ENCODE results near the gene MSLN. TPM values are rescaled to one million over a fixed set of nuclear protein-coding genes. Genes with fewer than 3 reads are reported as not detected.
A peak's percentile ranks its signal among the peaks of the same experiment; 100 is the strongest.

Gene MSLN
- total and polyA plus RNA-seq, 2 of the 13 experiments (the other 11 are each of a cell fraction or from before 2014, with no cell fraction given) = 2.0 to 2.3 TPM

DNA sequence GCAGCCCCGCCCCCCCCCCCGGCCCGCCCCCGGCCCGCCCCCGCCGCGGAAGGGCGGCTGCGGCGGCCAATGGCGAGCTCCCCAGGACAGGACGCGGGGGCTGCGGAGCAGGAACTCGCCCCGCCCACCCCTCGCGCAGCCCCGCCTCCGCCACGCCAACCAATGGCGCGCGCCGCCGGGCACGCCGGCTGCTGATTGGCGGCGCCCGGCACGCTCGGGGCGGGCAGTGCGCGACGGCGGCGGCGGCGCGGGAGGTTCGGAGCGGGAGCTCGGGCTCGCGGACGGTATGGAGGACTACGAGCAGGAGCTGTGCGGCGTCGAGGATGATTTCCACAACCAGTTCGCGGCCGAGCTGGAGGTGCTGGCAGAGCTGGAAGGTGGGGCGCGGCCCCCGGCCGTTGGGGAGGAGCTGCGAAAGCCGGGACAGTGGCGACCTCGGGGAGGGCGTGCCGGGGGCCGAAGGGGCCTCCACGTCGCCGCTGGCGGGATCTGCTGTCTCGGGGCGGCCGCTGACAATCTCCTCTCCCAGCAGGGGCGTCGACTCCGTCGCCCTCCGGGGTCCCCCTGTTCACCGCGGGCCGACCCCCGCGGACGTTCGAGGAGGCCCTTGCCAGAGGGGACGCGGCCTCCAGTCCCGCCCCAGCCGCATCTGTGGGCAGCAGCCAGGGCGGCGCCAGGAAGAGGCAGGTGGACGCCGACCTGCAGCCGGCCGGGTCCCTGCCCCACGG is 28.0 kb downstream of the MSLN start, which contains the start of gene CHTF18 (continued):
- TF ChIP-seq, protein P1, sequence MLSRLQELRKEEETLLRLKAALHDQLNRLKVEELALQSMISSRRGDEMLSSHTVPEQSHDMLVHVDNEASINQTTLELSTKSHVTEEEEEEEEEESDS (CRISPR knock-in tag; IDR thresholded peaks at IDR 0.05; ENCODE audit: borderline replicate concordance) = no peak
- TF ChIP-seq ZNF282 (IDR thresholded peaks at IDR 0.05; ENCODE audit: partially characterized antibody) (peak; percentile 99), ZBTB3 (CRISPR knock-in tag; IDR thresholded peaks at IDR 0.05; ENCODE audit: borderline replicate concordance, low read depth) (no peak), ZNF75D (CRISPR knock-in tag; IDR thresholded peaks at IDR 0.05; ENCODE audit: borderline replicate concordance) (no peak), ETS1 (CRISPR knock-in tag; IDR thresholded peaks at IDR 0.05) (no peak), AFF4 (CRISPR knock-in tag; IDR thresholded peaks at IDR 0.05) (no peak), CREBL2 (CRISPR knock-in tag; IDR thresholded peaks at IDR 0.05; ENCODE audit: borderline replicate concordance) (no peak), RFXAP (CRISPR knock-in tag; IDR thresholded peaks at IDR 0.05; ENCODE audit: borderline replicate concordance) (no peak; the same call in 1 of the 2 replicates), ATRX (CRISPR knock-in tag; IDR thresholded peaks at IDR 0.05; ENCODE audit: borderline replicate concordance) (no peak), ZNF263 (CRISPR knock-in tag; IDR thresholded peaks at IDR 0.05) (no peak; the same call in 1 of the 2 replicates), HDAC6 (IDR thresholded peaks at IDR 0.05; ENCODE audit: low read depth, low read length) (no peak), SAP130 (CRISPR knock-in tag; IDR thresholded peaks at IDR 0.05; ENCODE audit: low read depth) (peak; percentile 94), ZNF703 (CRISPR knock-in tag; IDR thresholded peaks at IDR 0.05; ENCODE audit: borderline replicate concordance) (no peak), IKZF4 (CRISPR knock-in tag; IDR thresholded peaks at IDR 0.05; ENCODE audit: borderline replicate concordance, low read depth, not compliant biosample characterization) (no peak), RBFOX2 (IDR thresholded peaks at IDR 0.05; ENCODE audit: low read depth, low read length) (no peak), CHCHD3 (CRISPR knock-in tag; IDR thresholded peaks at IDR 0.05) (no peak), BRCA1 (CRISPR knock-in tag; IDR thresholded peaks at IDR 0.05) (no peak)
- TF ChIP-seq, protein P2, sequence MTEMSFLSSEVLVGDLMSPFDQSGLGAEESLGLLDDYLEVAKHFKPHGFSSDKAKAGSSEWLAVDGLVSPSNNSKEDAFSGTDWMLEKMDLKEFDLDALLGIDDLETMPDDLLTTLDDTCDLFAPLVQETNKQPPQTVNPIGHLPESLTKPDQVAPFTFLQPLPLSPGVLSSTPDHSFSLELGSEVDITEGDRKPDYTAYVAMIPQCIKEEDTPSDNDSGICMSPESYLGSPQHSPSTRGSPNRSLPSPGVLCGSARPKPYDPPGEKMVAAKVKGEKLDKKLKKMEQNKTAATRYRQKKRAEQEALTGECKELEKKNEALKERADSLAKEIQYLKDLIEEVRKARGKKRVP (CRISPR knock-in tag; IDR thresholded peaks at IDR 0.05) = no peak
- TF ChIP-seq, protein P3, sequence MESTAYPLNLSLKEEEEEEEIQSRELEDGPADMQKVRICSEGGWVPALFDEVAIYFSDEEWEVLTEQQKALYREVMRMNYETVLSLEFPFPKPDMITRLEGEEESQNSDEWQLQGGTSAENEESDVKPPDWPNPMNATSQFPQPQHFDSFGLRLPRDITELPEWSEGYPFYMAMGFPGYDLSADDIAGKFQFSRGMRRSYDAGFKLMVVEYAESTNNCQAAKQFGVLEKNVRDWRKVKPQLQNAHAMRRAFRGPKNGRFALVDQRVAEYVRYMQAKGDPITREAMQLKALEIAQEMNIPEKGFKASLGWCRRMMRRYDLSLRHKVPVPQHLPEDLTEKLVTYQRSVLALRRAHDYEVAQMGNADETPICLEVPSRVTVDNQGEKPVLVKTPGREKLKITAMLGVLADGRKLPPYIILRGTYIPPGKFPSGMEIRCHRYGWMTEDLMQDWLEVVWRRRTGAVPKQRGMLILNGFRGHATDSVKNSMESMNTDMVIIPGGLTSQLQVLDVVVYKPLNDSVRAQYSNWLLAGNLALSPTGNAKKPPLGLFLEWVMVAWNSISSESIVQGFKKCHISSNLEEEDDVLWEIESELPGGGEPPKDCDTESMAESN (CRISPR knock-in tag; conservative IDR thresholded peaks at IDR 0.05) = no peak; the same call in 1 of the 2 replicates

Measured in HepG2 (cell line).